Smooth muscle cell (in vitro differentiated cells): ENCODE results near the gene HYI. TPM values are rescaled to one million over a fixed set of nuclear protein-coding genes. Genes with fewer than 3 reads are reported as not detected.
"Not testable (repeated sequence)": the region's sequence is repeated elsewhere in the genome, so short reads cannot be mapped to it uniquely, and the experiment has no call there.

Source experiments
- DNase-seq: peaks from one replicate; lab custom pipeline; 2025; ENCODE audit not compliant: unreplicated experiment; lab: John Stamatoyannopoulos, UW
- H2AFZ ChIP-seq: fragments of 200-600 bp; sonication (generic); 2 replicates; pipeline ENCODE4 v1.6.0; 2016; ENCODE audit warnings: antibody characterized with exemption, low read depth, mild to moderate bottlenecking
- H3F3A ChIP-seq: fragments of 200-600 bp; sonication (generic); 2 replicates; pipeline ENCODE4 v1.6.0; 2017; ENCODE audit warnings: antibody characterized with exemption, low read depth
- H3K27ac ChIP-seq: fragments of 200-600 bp; sonication (generic); 2 replicates; pipeline ENCODE4 v1.5.1; 2016; ENCODE audit warnings: low read depth, mild to moderate bottlenecking
- H3K27me3 ChIP-seq: fragments of 200-600 bp; sonication (generic); 2 replicates; pipeline ENCODE4 v1.6.1; 2016; ENCODE audit warnings: low read depth, mild to moderate bottlenecking
- H3K36me3 ChIP-seq: fragments of 200-600 bp; sonication (generic); 2 replicates; pipeline ENCODE4 v1.5.1; 2016; ENCODE audit warnings: low read depth
- H3K4me1 ChIP-seq: fragments of 200-600 bp; sonication (generic); 2 replicates; pipeline ENCODE4 v1.5.1; 2016; ENCODE audit warnings: low read depth
- H3K4me2 ChIP-seq: fragments of 200-600 bp; sonication (generic); 2 replicates; pipeline ENCODE4 v1.6.0; 2016; ENCODE audit warnings: mild to moderate bottlenecking
- H3K4me3 ChIP-seq: fragments of 200-600 bp; sonication (generic); 2 replicates; pipeline ENCODE4 v1.5.1; 2016; ENCODE audit warnings: mild to moderate bottlenecking
- H3K79me2 ChIP-seq: fragments of 200-600 bp; sonication (generic); 2 replicates; pipeline ENCODE4 v1.6.0; 2016; ENCODE audit warnings: low read depth, mild to moderate bottlenecking
- H3K9ac ChIP-seq: fragments of 200-600 bp; sonication (generic); 2 replicates; pipeline ENCODE4 v1.6.0; 2016; ENCODE audit warnings: low read depth
- H3K9me3 ChIP-seq: fragments of 200-600 bp; sonication (generic); replicated peaks from 2 replicates; pipeline ENCODE4 v1.5.1; 2016; ENCODE audit warnings: low read depth
- H4K20me1 ChIP-seq: fragments of 200-600 bp; sonication (generic); 2 replicates; pipeline ENCODE4 v1.6.0; 2016; ENCODE audit warnings: low read depth
- WGBS: methylation state at CpG from one replicate; pipeline ENCODE4 v1.1.7; 2016; ENCODE audit warnings: low lambda C conversion rate; 5-methylcytosine and 5-hydroxymethylcytosine counted together
- polyA plus RNA-seq: library from polyadenylated mRNA; unstranded; fragments of >200 nt; fragmentation: Nextera tagmentation; extraction: Ambion mirVana; gene quantifications from 2 replicates; pipeline ENCODE4 v1.2.1, GENCODE V29; 2016
- total RNA-seq: library from RNA; depleted of rRNA; stranded (reverse); fragments of >200 nt; gene quantifications from 2 replicates; pipeline ENCODE4 v1.2.3, GENCODE V29; 2014
- TF ChIP-seq, protein P1 (sequence below): fragments of 200-600 bp; sonication (generic); IDR thresholded peaks from 2 replicates; pipeline ENCODE4 v1.5.1; 2017; ENCODE audit warnings: borderline replicate concordance, mild to moderate bottlenecking, antibody characterized with exemption; ENCODE audit not compliant: insufficient read depth, poor library complexity, severe bottlenecking

Gene HYI
- total and polyA plus RNA-seq, 2 experiments from 2014 or later = 19.5 to 19.8 TPM

DNA sequence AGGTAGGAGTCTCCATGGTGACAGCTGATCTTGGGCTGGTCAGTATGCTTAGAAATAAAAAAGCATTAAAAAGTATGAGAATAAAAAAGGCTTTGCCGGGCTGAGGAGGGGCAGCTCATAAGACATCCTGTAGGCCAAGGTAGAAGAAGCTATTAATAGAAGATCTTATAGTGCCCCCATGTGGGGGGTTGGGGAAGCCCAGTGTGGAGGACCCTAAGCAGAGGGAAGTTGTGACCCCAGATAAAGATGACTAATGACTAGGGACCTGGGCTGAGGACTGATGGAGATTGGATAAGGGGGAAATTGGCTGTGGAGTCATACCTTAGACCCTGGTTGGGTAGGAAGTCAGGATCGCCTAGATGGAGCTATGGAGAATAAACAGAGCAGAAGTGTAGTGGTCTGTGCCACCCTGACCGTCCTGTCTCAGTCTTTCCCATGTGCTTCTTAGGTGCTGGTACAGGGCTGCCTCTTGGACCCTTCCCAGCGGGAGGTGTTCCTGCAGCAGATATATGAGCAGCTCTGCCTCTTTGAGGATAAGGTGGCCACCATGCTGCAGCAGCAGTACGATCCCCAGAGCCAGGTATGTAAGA, 39.0 kb downstream of the HYI start:
- no peak for DNase-seq
- Histone ChIP-seq H4K20me1 (no peaks in the 10 kb centered on the region), H3K4me2 (no peak overlapping the region), H3K9ac (no peak overlapping the region), H2AFZ (no peak overlapping the region), H3K79me2 (no peaks in the 10 kb centered on the region), H3K27me3 (no peaks in the 10 kb centered on the region), H3K4me3 (no peak overlapping the region), H3K9me3 (no peaks in the 10 kb centered on the region), H3K36me3 (peaks cover 14% of the 10 kb centered on the region), H3K27ac (no peak overlapping the region), H3K4me1 (no peaks in the 10 kb centered on the region), H3F3A (no peaks in the 10 kb centered on the region)
- TF ChIP-seq, protein P1, sequence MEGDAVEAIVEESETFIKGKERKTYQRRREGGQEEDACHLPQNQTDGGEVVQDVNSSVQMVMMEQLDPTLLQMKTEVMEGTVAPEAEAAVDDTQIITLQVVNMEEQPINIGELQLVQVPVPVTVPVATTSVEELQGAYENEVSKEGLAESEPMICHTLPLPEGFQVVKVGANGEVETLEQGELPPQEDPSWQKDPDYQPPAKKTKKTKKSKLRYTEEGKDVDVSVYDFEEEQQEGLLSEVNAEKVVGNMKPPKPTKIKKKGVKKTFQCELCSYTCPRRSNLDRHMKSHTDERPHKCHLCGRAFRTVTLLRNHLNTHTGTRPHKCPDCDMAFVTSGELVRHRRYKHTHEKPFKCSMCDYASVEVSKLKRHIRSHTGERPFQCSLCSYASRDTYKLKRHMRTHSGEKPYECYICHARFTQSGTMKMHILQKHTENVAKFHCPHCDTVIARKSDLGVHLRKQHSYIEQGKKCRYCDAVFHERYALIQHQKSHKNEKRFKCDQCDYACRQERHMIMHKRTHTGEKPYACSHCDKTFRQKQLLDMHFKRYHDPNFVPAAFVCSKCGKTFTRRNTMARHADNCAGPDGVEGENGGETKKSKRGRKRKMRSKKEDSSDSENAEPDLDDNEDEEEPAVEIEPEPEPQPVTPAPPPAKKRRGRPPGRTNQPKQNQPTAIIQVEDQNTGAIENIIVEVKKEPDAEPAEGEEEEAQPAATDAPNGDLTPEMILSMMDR = peak; percentile 60
- 87% methylated on average over 5 of the region's 5 CpGs for WGBS

DNA sequence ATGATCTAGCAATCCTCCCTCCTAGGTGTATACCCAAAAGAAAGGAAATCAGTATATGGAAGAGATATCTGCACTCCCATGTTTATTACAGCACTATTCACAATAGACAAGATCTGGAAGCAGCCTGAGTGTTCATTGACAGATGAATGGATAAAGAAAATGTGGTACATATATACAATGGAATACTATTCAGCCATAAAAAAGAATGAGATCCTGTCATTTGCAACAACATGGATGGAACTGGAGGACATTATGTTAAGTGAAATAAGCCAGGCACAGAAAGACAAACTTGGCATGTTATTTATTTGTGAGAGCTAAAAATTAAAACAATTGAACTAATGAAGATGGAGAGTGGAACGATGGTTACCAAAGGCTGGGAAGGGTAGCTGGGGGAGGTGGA, 40.3 kb downstream of the HYI start:
- H3K79me2 ChIP-seq, H3K27ac ChIP-seq, H3K4me2 ChIP-seq, H3K27me3 ChIP-seq, H3K4me3 ChIP-seq, H3K9ac ChIP-seq, H2AFZ ChIP-seq, H3K9me3 ChIP-seq, H4K20me1 ChIP-seq, DNase-seq, H3K4me1 ChIP-seq, H3F3A ChIP-seq: not testable (repeated sequence)
- WGBS = 100% methylated on average over 1 of the region's 1 CpG
- H3K36me3 ChIP-seq = peaks cover 11% of the 10 kb centered on the region

DNA sequence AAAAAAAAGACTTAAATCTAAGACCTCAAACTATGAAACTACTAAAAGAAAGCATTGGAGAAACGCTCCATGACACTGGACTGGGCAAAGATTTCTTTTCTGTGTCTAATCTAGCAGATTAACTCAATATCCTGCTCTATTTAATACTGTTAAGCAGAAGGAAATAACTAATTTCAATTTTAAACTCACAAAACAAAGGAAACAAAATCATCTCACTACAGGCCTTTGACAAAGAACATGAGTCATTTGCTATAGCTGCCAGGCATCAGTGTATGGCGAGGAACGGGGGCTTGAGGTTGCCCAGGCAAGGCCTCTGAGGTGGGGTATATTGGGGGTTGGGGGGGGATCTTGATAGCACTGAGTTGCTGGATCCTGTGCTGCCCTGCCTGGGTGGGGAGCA, 43.2 kb downstream of the HYI start:
- Histone ChIP-seq H3K27ac (no peak overlapping the region), H4K20me1 (peaks cover 10% of the 10 kb centered on the region), H3K9me3 (no peaks in the 10 kb centered on the region), H3K4me3 (no peak overlapping the region), H3K4me2 (no peak overlapping the region), H3K79me2 (no peaks in the 10 kb centered on the region), H2AFZ (no peak overlapping the region), H3K27me3 (no peaks in the 10 kb centered on the region), H3K4me1 (no peaks in the 10 kb centered on the region), H3F3A (no peaks in the 10 kb centered on the region), H3K36me3 (peaks cover 2% of the 10 kb centered on the region), H3K9ac (no peak overlapping the region)
- TF ChIP-seq, protein P1 = no peak
- no peak for DNase-seq
- WGBS = 100% methylated on average over 3 of the region's 3 CpGs

DNA sequence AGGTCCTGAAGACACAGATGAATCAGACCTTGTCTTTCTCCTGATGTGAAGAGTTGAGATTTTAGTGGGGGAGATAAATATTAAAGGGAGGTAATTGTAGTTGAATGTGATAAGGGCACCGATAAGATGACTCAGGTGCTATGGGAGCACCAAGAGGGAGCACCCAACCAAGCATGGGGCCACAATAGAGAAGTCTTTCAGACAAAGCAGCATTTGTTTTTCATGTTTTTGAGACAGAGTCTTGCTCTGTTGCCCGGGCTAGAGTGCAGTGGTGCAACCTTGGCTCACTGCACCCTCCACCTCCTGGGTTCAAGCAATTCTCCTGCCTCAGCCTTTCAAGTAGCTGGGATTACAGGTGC, 47.9 kb downstream of the HYI start:
- no peaks in the 10 kb centered on the region for H3K4me1 ChIP-seq
- peaks cover 53% of the 10 kb centered on the region for H4K20me1 ChIP-seq
- no peaks in the 10 kb centered on the region for H3F3A ChIP-seq
- H3K4me3 ChIP-seq = no peak overlapping the region
- TF ChIP-seq, protein P1 = no peak
- no peak overlapping the region for H3K27ac ChIP-seq
- peaks cover 4% of the 10 kb centered on the region for H3K36me3 ChIP-seq
- no peak overlapping the region for H2AFZ ChIP-seq
- no peaks in the 10 kb centered on the region for H3K79me2 ChIP-seq
- H3K27me3 ChIP-seq = no peaks in the 10 kb centered on the region
- H3K4me2 ChIP-seq = no peak overlapping the region
- 90% methylated on average over 2 of the region's 2 CpGs for WGBS
- H3K9ac ChIP-seq = no peak overlapping the region
- H3K9me3 ChIP-seq = no peaks in the 10 kb centered on the region
- no peak for DNase-seq
